ENCODE results near the gene CLIP4.

The CLIP4 gene

GRCh38 chr2:29189052-29189451 lies 73.8 kb downstream of the CLIP4 start:
- DNase-seq (ENCODE audit: low read depth), result no peak

DNA sequence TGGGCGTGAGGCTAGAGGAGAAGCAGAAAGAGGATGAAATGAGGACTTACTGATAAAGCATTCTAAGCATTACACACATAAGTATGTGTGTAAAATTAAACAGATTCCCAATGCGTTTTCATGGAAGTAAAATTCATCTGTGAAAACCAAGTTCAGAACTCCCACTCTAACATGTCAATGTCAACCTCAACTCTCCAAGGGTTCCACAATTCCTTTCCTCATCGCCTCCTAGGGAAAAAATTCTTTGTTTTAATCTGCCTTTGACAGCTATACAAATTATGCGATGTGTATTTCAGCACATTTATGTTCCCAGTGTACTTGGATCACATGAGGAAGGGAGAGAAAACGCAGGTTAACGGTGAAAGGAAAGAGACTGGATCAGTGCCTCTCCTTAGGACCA lies 76.6 kb downstream of the CLIP4 start:
- DNase-seq (ENCODE audit: low read depth), result no peak

GRCh38 chr2:29192526-29192925 lies 77.3 kb downstream of the CLIP4 start:
- no peak for DNase-seq (ENCODE audit: low read depth)

- DNase-seq (ENCODE audit: low read depth), result no peak
Measured at GRCh38 chr2:29193111-29193510, 77.9 kb downstream of the CLIP4 start.

GRCh38 chr2:29193681-29194080 lies 78.5 kb downstream of the CLIP4 start:
- no peak for DNase-seq (ENCODE audit: low read depth)

DNA sequence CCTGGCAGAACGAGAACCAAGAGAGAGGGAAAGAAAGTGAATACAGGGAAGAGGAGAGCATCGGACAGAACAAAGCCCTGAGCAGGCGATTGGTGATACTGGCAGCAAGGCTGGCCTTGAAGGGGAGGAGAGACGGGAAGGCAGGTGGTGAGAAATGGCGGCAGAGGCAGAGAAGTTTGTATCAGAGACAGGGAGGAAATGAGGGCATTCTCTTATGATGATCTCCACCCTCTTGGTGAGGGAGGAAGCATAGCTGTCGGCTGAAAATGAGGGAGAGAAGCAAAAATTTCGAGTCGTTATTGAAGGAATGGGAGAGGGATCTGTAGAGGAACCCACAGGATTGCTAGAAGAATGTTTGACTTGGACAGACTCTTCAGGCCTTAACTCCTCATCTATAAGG lies 80.6 kb downstream of the CLIP4 start:
- DNase-seq (ENCODE audit: low read depth), result no peak

DNA sequence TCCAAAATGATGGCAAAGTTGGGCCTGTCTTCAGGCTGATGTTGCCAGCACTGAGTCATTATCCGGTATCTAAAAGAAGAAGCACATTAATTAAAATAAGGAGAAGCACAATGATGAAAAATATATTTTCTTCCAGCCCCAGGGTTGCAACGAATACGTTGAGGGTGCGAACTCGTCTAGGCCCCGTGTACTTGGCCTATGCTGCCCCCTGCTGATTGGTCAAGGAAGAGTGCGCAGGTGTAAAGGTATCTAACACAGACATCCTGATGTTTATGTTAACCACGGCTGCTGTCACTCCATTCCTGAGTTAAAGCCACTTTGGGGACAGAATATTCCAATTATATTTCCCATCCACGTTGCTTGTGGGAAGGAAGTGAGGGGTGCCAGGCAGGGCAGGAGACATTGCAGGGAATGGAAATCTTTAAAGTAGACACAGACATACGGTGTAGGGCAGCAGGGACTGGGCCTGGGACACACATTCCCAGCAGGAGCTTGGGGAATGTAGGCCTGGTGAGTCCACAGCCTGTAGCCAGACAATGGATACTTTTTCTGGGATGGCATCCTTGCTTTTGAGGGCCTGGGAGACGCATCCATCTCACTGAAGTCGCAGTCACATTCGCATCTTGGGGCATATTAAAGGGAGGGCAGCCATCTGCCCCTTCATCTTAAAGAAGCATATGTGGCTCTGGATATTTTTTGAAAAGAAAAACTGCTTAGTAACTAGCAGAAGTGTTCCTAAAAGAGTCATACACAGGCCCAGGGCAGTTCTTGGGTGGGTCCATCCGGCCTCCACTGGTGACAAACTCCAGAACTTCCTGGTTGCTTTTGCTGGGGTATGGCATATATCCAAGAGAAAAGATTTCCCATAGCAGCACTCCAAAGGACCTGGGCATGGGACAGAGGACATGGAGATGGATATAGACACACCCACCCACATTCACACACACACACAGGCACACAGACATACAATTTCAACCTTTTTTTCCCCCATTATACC lies 81.9 kb downstream of the CLIP4 start:
- peak; percentile 56 for DNase-seq (ENCODE audit: low read depth)

DNA sequence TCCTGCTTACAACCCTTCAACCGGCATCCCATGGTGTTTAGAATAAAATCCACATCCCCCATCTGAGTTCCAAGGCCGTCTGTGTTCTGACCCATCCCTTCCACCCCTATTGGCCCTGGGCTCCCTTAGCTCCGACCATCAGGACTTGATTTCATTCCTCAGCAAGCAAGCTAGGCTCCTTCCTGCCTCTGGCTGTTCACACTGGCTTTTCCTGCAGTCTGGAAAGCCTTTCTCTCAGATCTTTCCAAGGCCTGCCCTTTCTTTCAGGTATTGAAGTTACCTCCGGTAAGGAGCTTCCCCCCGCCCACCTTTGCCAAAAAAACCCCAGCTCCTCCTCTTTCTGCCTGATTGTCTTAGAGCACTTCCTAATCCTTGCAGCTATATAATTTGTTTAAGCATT lies 86.8 kb downstream of the CLIP4 start:
- DNase-seq (ENCODE audit: low read depth), result no peak

- no peak for DNase-seq (ENCODE audit: low read depth)
Measured at GRCh38 chr2:29202819-29203495, 87.7 kb downstream of the CLIP4 start.

GRCh38 chr2:29206941-29207340 lies 91.7 kb downstream of the CLIP4 start:
- DNase-seq (ENCODE audit: low read depth), result no peak

GRCh38 chr2:29207352-29208148 lies 92.3 kb downstream of the CLIP4 start:
- DNase-seq (ENCODE audit: low read depth), result no peak

- DNase-seq (ENCODE audit: low read depth), result no peak
Measured at GRCh38 chr2:29209551-29209950, 94.3 kb downstream of the CLIP4 start.

- no peak for DNase-seq (ENCODE audit: low read depth)
Measured at GRCh38 chr2:29212009-29212408, 96.8 kb downstream of the CLIP4 start.

GRCh38 chr2:29213888-29214291 lies 98.7 kb downstream of the CLIP4 start:
- DNase-seq (ENCODE audit: low read depth), result no peak

DNA sequence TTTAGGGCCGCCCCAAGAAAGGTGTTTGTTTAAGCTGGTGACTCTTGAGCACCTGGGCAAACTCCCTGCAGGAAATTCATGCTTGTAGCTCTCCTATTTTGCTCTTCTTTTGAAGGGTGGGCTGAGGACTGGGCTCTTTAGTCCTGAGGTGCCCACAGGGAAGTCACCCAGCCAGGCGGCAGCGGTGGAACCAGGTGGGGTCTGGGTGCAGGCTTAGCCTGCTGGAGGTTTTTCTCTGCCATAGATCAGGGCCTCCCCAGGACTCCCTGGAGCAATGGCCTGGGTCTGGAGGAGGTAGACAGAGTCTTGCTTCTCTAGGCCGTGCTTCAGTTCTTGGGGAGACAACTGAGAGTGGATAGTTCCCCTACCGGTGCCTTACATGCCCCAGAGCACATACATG lies 99.9 kb downstream of the CLIP4 start:
- no peak for DNase-seq (ENCODE audit: low read depth)

- DNase-seq (ENCODE audit: low read depth), result no peak
Measured at GRCh38 chr2:29215739-29216608, 100.8 kb downstream of the CLIP4 start.

DNA sequence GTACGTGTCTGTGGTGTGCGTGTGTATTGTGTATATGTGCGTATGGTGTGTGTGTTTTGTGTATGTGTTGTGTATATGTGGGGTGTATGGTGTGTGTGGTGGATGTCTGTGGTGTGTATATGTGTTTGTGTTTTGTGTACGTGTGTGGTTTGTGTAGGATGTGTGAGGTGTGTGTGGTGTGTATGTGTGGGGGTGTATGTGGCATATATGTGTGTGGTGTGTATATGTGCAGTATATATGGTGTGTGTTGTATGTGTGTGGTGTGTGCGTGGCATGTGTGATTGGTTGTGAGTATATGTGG lies 101.3 kb downstream of the CLIP4 start:
- no peak for DNase-seq (ENCODE audit: low read depth)

DNA sequence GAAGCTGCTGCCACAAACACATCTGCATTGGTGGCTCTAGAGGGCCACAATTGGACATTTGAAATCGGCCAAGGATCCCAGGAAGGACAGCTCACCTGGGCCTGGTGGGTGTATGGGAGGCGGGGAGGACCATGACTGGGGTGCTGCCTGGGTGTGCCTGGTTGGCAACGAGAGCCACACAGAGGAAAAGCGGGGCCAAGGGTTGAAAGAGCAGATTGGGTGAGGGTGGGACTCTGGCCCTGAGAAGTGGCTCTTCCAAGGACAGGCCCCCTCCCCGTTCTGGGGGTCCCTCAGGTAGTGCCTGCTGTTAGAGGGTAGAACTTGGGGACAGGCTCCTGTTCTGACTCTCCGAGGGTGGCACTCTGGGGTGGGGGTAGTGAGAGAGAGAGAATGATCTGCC lies 102.9 kb downstream of the CLIP4 start:
- no peak for DNase-seq (ENCODE audit: low read depth)

DNA sequence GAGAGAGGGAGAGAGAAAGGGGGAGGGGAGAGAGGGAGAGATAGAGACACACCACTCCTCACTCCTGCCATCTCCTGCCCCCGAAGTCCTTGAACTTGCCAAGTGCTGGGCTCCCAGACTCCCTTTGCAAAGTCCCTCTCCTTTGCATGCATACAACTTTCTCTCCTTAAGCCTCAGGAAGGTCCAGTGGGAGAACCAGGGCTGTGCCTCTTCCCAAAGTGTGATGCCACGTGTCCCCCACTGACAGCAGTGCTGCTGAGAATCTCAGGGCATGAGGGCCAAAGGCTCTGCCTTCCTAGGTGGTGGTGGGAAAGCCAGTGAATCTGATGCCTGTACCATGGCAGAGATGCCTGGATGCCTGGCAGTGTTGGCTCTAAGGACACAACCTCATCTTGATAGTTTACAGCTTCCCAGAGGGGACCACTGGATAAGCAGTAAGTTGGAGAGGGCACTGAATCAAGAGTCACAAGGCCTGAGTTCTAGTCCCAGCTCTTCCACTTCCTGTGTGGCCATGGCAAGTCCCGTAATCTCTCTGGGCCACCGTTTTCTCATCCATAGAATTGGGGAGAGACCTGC lies 103.4 kb downstream of the CLIP4 start:
- DNase-seq (ENCODE audit: low read depth), result no peak

GRCh38 chr2:29219374-29219773 lies 104.2 kb downstream of the CLIP4 start:
- DNase-seq (ENCODE audit: low read depth), result no peak

- DNase-seq (ENCODE audit: low read depth), result no peak
Measured at GRCh38 chr2:29220506-29221270, 105.5 kb downstream of the CLIP4 start.

Data from stimulated activated CD8-positive, alpha-beta memory T cell treated with anti-CD3 and anti-CD28 coated beads, Interleukin-15, amount 100 ng/mL, for 1 hour (primary cell).